CD8-positive, alpha-beta memory T cell (primary cell): ENCODE results near the gene BLACAT1. TPM values are rescaled to one million over a fixed set of nuclear protein-coding genes. Genes with fewer than 3 reads are reported as not detected.

Source experiments
- CTCF ChIA-PET: fragments of 350-600 bp; sonication (Branson Sonifier 250); formaldehyde crosslinking; loops from one replicate; lab custom pipeline; 2021; ENCODE audit warnings: antibody characterized with exemption; lab: Charles Lee
- POLR2A ChIA-PET: fragments of 350-600 bp; sonication (Branson Sonifier 250); formaldehyde crosslinking; loops from one replicate; lab custom pipeline; 2021; ENCODE audit warnings: antibody characterized with exemption; lab: Charles Lee
- DNase-seq, 5 donors: peaks; one replicate each; pipeline versions ENCODE4 v3.0.0 to v3.0.0-alpha.2; 2020 to 2022; ENCODE audit warnings: mixed read lengths in 1 of 5
- H3K27ac ChIP-seq: one replicate; pipeline ENCODE4 v1.7.0; 2013; ENCODE audit warnings: low read depth, mild to moderate bottlenecking, low read length, moderate library complexity
- H3K27me3 ChIP-seq: 2 replicates; pipeline ENCODE4 v1.7.0; 2013; ENCODE audit warnings: low read length, mild to moderate bottlenecking; ENCODE audit not compliant: insufficient read depth, poor library complexity, severe bottlenecking
- H3K36me3 ChIP-seq: 2 replicates; pipeline ENCODE4 v1.7.0; 2013; ENCODE audit warnings: mild to moderate bottlenecking, low read length, moderate library complexity; ENCODE audit not compliant: insufficient read depth
- H3K4me1 ChIP-seq: 2 replicates; pipeline ENCODE4 v1.7.0; 2013; ENCODE audit warnings: mild to moderate bottlenecking, low read length, moderate library complexity; ENCODE audit not compliant: insufficient read depth
- H3K4me3 ChIP-seq: 2 replicates; pipeline ENCODE4 v1.7.0; 2013; ENCODE audit warnings: mild to moderate bottlenecking, low read length
- H3K9me3 ChIP-seq: 2 replicates; pipeline ENCODE4 v1.7.0; 2013; ENCODE audit warnings: mild to moderate bottlenecking, low read length
- H3K27ac Mint-ChIP-seq, 8 donors: one replicate each; pipeline ENCODE4 v1.8.0; 2020 to 2021; ENCODE audit warnings: mixed read lengths in 8 of 8, mild to moderate bottlenecking in 6 of 8, inconsistent platforms in 3 of 8, moderate library complexity in 3 of 8
- H3K27me3 Mint-ChIP-seq, 2 donors: one replicate each; pipeline ENCODE4 v1.8.0; 2020 to 2021; ENCODE audit warnings: mixed read lengths in 2 of 2, mild to moderate bottlenecking in 1 of 2, moderate library complexity in 1 of 2
- H3K36me3 Mint-ChIP-seq, 3 donors: one replicate each; pipeline ENCODE4 v1.8.0; 2020 to 2021; ENCODE audit warnings: mixed read lengths in 3 of 3, inconsistent platforms in 1 of 3, mild to moderate bottlenecking in 1 of 3
- H3K4me1 Mint-ChIP-seq, 3 donors: one replicate each; pipeline ENCODE4 v1.8.0; 2020 to 2021; ENCODE audit warnings: mixed read lengths in 3 of 3, inconsistent platforms in 1 of 3, mild to moderate bottlenecking in 1 of 3
- H3K4me3 Mint-ChIP-seq, 7 donors: one replicate each; pipeline ENCODE4 v1.8.0; 2020 to 2021; ENCODE audit warnings: mixed read lengths in 7 of 7, mild to moderate bottlenecking in 6 of 7, moderate library complexity in 4 of 7, inconsistent platforms in 2 of 7
- H3K9me3 Mint-ChIP-seq, 5 donors: one replicate each; pipeline ENCODE4 v1.8.0; 2020 to 2022; ENCODE audit warnings: mixed read lengths in 5 of 5, mild to moderate bottlenecking in 3 of 5, moderate library complexity in 2 of 5, inconsistent platforms in 1 of 5
- polyA plus RNA-seq: library from polyadenylated mRNA; unstranded; fragments of 300-500 nt; fragmentation: Illumina TruSeq; gene quantifications from one replicate; pipeline ENCODE4 v1.2.3, GENCODE V29; 2021
- total RNA-seq, 2 experiments: library from RNA; stranded (reverse); gene quantifications; one replicate each; pipeline ENCODE4 v1.2.3, GENCODE V29; 2021

BLACAT1 gene
- total and polyA plus RNA-seq, 3 experiments from 2014 or later, result 0.09 TPM; not detected in 2

- CTCF ChIA-PET, result interaction anchor here (0.9 to 2.7 kb wide), 4 partner anchors 16 to 61 kb away, joined by 3 to 13 read pairs (median 4); no protein-coding TSS in a partner anchor
- H3K4me3 Mint-ChIP-seq, result no peak overlapping the region
- Histone ChIP-seq H3K27me3 (no peaks in the 10 kb centered on the region), H3K4me1 (no peaks in the 10 kb centered on the region), H3K36me3 (no peaks in the 10 kb centered on the region), H3K4me3 (no peak overlapping the region), H3K9me3 (no peaks in the 10 kb centered on the region), H3K27ac (no peak overlapping the region)
- H3K4me1 Mint-ChIP-seq, result peaks cover under 1 to 4% (median 2%) of the 10 kb centered on the region in 3 donors
- H3K36me3 Mint-ChIP-seq, result peaks cover 0 to 2% (median 0%) of the 10 kb centered on the region in 3 donors
- POLR2A ChIA-PET, result interaction anchor here (0.5 kb wide), 1 partner anchor 37 kb away, joined by 3 read pairs; no protein-coding TSS in a partner anchor
- no peak overlapping the region for H3K27ac Mint-ChIP-seq
- peaks cover 9 to 24% of the 10 kb centered on the region in 2 donors for H3K27me3 Mint-ChIP-seq
- H3K9me3 Mint-ChIP-seq, result no peaks in the 10 kb centered on the region
- no peak for DNase-seq
Observed at GRCh38 chr1:205424901-205425600, 30.8 kb downstream of the BLACAT1 start.

- H3K4me1 ChIP-seq, result no peaks in the 10 kb centered on the region
- Mint-ChIP-seq H3K27ac (no peak overlapping the region), H3K9me3 (no peaks in the 10 kb centered on the region), H3K36me3 (peaks cover 0 to 2% (median 0%) of the 10 kb centered on the region in 3 donors), H3K4me3 (no peak overlapping the region), H3K4me1 (no peaks in the 10 kb centered on the region), H3K27me3 (peaks cover 5 to 26% of the 10 kb centered on the region in 2 donors)
- DNase-seq, result no peak
- no peaks in the 10 kb centered on the region for H3K27me3 ChIP-seq
- no peak overlapping the region for H3K4me3 ChIP-seq
- H3K36me3 ChIP-seq, result no peaks in the 10 kb centered on the region
- ChIA-PET CTCF (interaction anchor here (0.9 to 1.6 kb wide), 5 partner anchors 17 to 100 kb away, joined by 3 to 7 read pairs (median 4); no protein-coding TSS in a partner anchor), POLR2A (no interaction called here)
- no peak overlapping the region for H3K27ac ChIP-seq
- H3K9me3 ChIP-seq, result no peaks in the 10 kb centered on the region
Observed at GRCh38 chr1:205423814-205424399, 31.9 kb downstream of the BLACAT1 start.

GRCh38 chr1:205422993-205423642 lies 32.7 kb downstream of the BLACAT1 start:
- POLR2A ChIA-PET, result interaction anchor here (0.5 kb wide), 1 partner anchor 9 kb away, joined by 3 read pairs; no protein-coding TSS in a partner anchor
- H3K27me3 Mint-ChIP-seq, result peaks cover 4 to 27% of the 10 kb centered on the region in 2 donors
- H3K36me3 ChIP-seq, result no peaks in the 10 kb centered on the region

GRCh38 chr1:205421798-205422197 lies 34.0 kb downstream of the BLACAT1 start, which contains the start of gene LEMD1:
Gene LEMD1, minus strand, starts transcription at chr1:205422056. Its CDS starts 1,520 bp downstream, at chr1:205420536.
- Histone ChIP-seq H3K27ac (no peak within 1 kb of the TSS), H3K27me3 (no peaks in the 10 kb centered on the region), H3K36me3 (no peaks in the 10 kb centered on the region), H3K4me1 (no peaks in the 10 kb centered on the region), H3K9me3 (no peaks in the 10 kb centered on the region), H3K4me3 (no peak within 1 kb of the TSS)
- H3K4me1 Mint-ChIP-seq, result no peaks in the 10 kb centered on the region
- ChIA-PET POLR2A (no interaction called here), CTCF (no interaction called here)
- no peak for DNase-seq
- H3K36me3 Mint-ChIP-seq, result peaks cover 0 to 2% (median 0%) of the 10 kb centered on the region in 3 donors
- no peak within 1 kb of the TSS for H3K4me3 Mint-ChIP-seq
- no peaks in the 10 kb centered on the region for H3K9me3 Mint-ChIP-seq
- H3K27me3 Mint-ChIP-seq, result peaks cover 4 to 30% of the 10 kb centered on the region in 2 donors
- H3K27ac Mint-ChIP-seq, result no peak within 1 kb of the TSS

More at GRCh38 chr1:205422993-205423642, 32.7 kb downstream of the BLACAT1 start:
- no peaks in the 10 kb centered on the region for H3K9me3 Mint-ChIP-seq
- CTCF ChIA-PET, result interaction anchor here (0.6 to 1.6 kb wide), 4 partner anchors 18 to 101 kb away, joined by 3 to 7 read pairs (median 4); no protein-coding TSS in a partner anchor
- H3K27me3 ChIP-seq, result no peaks in the 10 kb centered on the region
- no peaks in the 10 kb centered on the region for H3K4me1 ChIP-seq
- DNase-seq, result no peak
- peaks cover 0 to 2% (median 0%) of the 10 kb centered on the region in 3 donors for H3K36me3 Mint-ChIP-seq
- H3K27ac Mint-ChIP-seq, result no peak overlapping the region
- H3K4me1 Mint-ChIP-seq, result no peaks in the 10 kb centered on the region
- H3K4me3 ChIP-seq, result no peak overlapping the region
- H3K4me3 Mint-ChIP-seq, result no peak overlapping the region
- H3K9me3 ChIP-seq, result no peaks in the 10 kb centered on the region
- no peak overlapping the region for H3K27ac ChIP-seq

- Histone ChIP-seq H3K27me3 (no peaks in the 10 kb centered on the region), H3K4me1 (no peaks in the 10 kb centered on the region), H3K4me3 (no peak overlapping the region), H3K36me3 (no peaks in the 10 kb centered on the region), H3K27ac (no peak overlapping the region), H3K9me3 (no peaks in the 10 kb centered on the region)
- ChIA-PET POLR2A (no interaction called here), CTCF (interaction anchor here (1.0 to 1.3 kb wide), 3 partner anchors 11 to 65 kb away, joined by 3 to 6 read pairs (median 4); no protein-coding TSS in a partner anchor)
- no peak overlapping the region for H3K27ac Mint-ChIP-seq
- peaks cover 4 to 22% of the 10 kb centered on the region in 2 donors for H3K27me3 Mint-ChIP-seq
- DNase-seq, result no peak
- no peaks in the 10 kb centered on the region for H3K9me3 Mint-ChIP-seq
- no peak overlapping the region for H3K4me3 Mint-ChIP-seq
- H3K4me1 Mint-ChIP-seq, result no peaks in the 10 kb centered on the region
- H3K36me3 Mint-ChIP-seq, result peaks cover 0 to 2% (median 0%) of the 10 kb centered on the region in 3 donors
Observed at GRCh38 chr1:205420938-205421337, 34.9 kb downstream of the BLACAT1 start.

GRCh38 chr1:205417870-205418635 lies 37.8 kb downstream of the BLACAT1 start:
- Mint-ChIP-seq H3K4me1 (no peaks in the 10 kb centered on the region), H3K36me3 (peaks cover 0 to 3% (median 2%) of the 10 kb centered on the region in 3 donors), H3K4me3 (no peak overlapping the region), H3K27ac (no peak overlapping the region), H3K9me3 (no peaks in the 10 kb centered on the region), H3K27me3 (peaks cover 3 to 15% of the 10 kb centered on the region in 2 donors)
- no peaks in the 10 kb centered on the region for H3K27me3 ChIP-seq
- H3K36me3 ChIP-seq, result no peaks in the 10 kb centered on the region
- H3K4me3 ChIP-seq, result no peak overlapping the region
- H3K4me1 ChIP-seq, result no peaks in the 10 kb centered on the region
- H3K27ac ChIP-seq, result no peak overlapping the region
- DNase-seq, result no peak
- H3K9me3 ChIP-seq, result no peaks in the 10 kb centered on the region
- CTCF ChIA-PET, result interaction anchor here (1.3 to 4.2 kb wide), 2 partner anchors 13 to 21 kb away, joined by 3 to 19 read pairs; no protein-coding TSS in a partner anchor
- POLR2A ChIA-PET, result no interaction called here

- DNase-seq, result no peak
- Mint-ChIP-seq H3K9me3 (no peaks in the 10 kb centered on the region), H3K27me3 (peaks cover 3 to 10% of the 10 kb centered on the region in 2 donors), H3K4me3 (no peak overlapping the region), H3K27ac (peak overlapping the region in 1 of 8 donors; percentile 21), H3K36me3 (peaks cover 0 to 3% (median 0%) of the 10 kb centered on the region in 3 donors), H3K4me1 (no peaks in the 10 kb centered on the region)
- Histone ChIP-seq H3K27me3 (no peaks in the 10 kb centered on the region), H3K9me3 (no peaks in the 10 kb centered on the region), H3K27ac (no peak overlapping the region), H3K36me3 (no peaks in the 10 kb centered on the region), H3K4me3 (no peak overlapping the region), H3K4me1 (no peaks in the 10 kb centered on the region)
- POLR2A ChIA-PET, result no interaction called here
- CTCF ChIA-PET, result interaction anchor here (2.8 to 4.2 kb wide), 2 partner anchors 14 to 69 kb away, joined by 14 to 19 read pairs; no protein-coding TSS in a partner anchor
Observed at GRCh38 chr1:205416322-205416721, 39.5 kb downstream of the BLACAT1 start.
